Muscle of leg (tissue), 11 donors: ENCODE results near the gene MYOF. TPM values are rescaled to one million over a fixed set of nuclear protein-coding genes. Genes with fewer than 3 reads are reported as not detected.
"Not testable (repeated sequence)": the region's sequence is repeated elsewhere in the genome, so short reads cannot be mapped to it uniquely, and the experiment has no call there.

Source experiments
- DNase-seq: peaks from one replicate; pipeline ENCODE4 v3.0.0; 2013
- H3K27ac ChIP-seq: one replicate; pipeline ENCODE4 v1.5.1; 2013; ENCODE audit warnings: mild to moderate bottlenecking, low read length, control low read depth
- H3K27me3 ChIP-seq: one replicate; pipeline ENCODE4 v1.6.1; 2013; ENCODE audit warnings: low read length; ENCODE audit not compliant: control insufficient read depth, insufficient read depth
- H3K36me3 ChIP-seq: one replicate; pipeline ENCODE4 v1.6.1; 2013; ENCODE audit warnings: low read length; ENCODE audit not compliant: control insufficient read depth, insufficient read depth
- H3K4me1 ChIP-seq: one replicate; pipeline ENCODE4 v1.6.1; 2013; ENCODE audit warnings: low read length; ENCODE audit not compliant: control insufficient read depth, insufficient read depth
- H3K4me3 ChIP-seq: one replicate; pipeline ENCODE4 v1.5.1; 2013; ENCODE audit warnings: low read length, control low read depth
- H3K9me3 ChIP-seq: replicated peaks from 2 replicates; pipeline ENCODE4 v1.6.1; 2013; ENCODE audit warnings: low read depth, low read length; ENCODE audit not compliant: control insufficient read depth
- WGBS: methylation state at CpG from one replicate; pipeline ENCODE4 v1.1.5; 2013; ENCODE audit warnings: missing lambda C conversion rate; ENCODE audit not compliant: insufficient coverage; 5-methylcytosine and 5-hydroxymethylcytosine counted together
- polyA plus RNA-seq, 8 donors: library from polyadenylated mRNA; unstranded; fragments of 120-200 nt; gene quantifications; one replicate each; pipeline versions ENCODE4 v1.2.1 to v1.2.3, GENCODE V29; 2013; ENCODE audit warnings: inconsistent platforms in 1 of 8, low replicate concordance in 1 of 8; ENCODE audit not compliant: insufficient read length in 8 of 8, insufficient read depth in 1 of 8
- total RNA-seq: library from RNA; stranded (reverse); fragments of 120-200 nt; gene quantifications from one replicate; pipeline ENCODE4 v1.2.4, GENCODE V29; 2013

Gene MYOF
- total and polyA plus RNA-seq, 9 donors, result 37.6 to 85.0 (median 55.2) TPM

- no peaks in the 10 kb centered on the region for H3K27me3 ChIP-seq
- peaks cover 51% of the 10 kb centered on the region for H3K36me3 ChIP-seq
- WGBS, result 70% methylated on average over 7 of the region's 7 CpGs
- H3K9me3 ChIP-seq, result no peaks in the 10 kb centered on the region
- no peak for DNase-seq
- H3K4me3 ChIP-seq, result no peak overlapping the region
- H3K4me1 ChIP-seq, result no peaks in the 10 kb centered on the region
- H3K27ac ChIP-seq, result no peak overlapping the region
Measured at GRCh38 chr10:93337309-93337721, 144.8 kb downstream of the MYOF start.

GRCh38 chr10:93336678-93337077 lies 145.5 kb downstream of the MYOF start:
- peaks cover 45% of the 10 kb centered on the region for H3K36me3 ChIP-seq
- no peaks in the 10 kb centered on the region for H3K9me3 ChIP-seq
- no CpG with 5 or more reads among the region's 1 CpG for WGBS
- no peaks in the 10 kb centered on the region for H3K4me1 ChIP-seq
- H3K27ac ChIP-seq, result no peak overlapping the region
- no peak for DNase-seq
- no peak overlapping the region for H3K4me3 ChIP-seq
- H3K27me3 ChIP-seq, result no peaks in the 10 kb centered on the region

- peaks cover 48% of the 10 kb centered on the region for H3K36me3 ChIP-seq
- no peaks in the 10 kb centered on the region for H3K9me3 ChIP-seq
- H3K27me3 ChIP-seq, result no peaks in the 10 kb centered on the region
- no peaks in the 10 kb centered on the region for H3K4me1 ChIP-seq
- H3K4me3 ChIP-seq, result no peak overlapping the region
- no peak for DNase-seq
- H3K27ac ChIP-seq, result no peak overlapping the region
- 96% methylated on average over 4 of the region's 6 CpGs for WGBS
Measured at GRCh38 chr10:93336110-93336509, 146.0 kb downstream of the MYOF start.

GRCh38 chr10:93334901-93335327 lies 147.2 kb downstream of the MYOF start:
- H3K27me3 ChIP-seq, result no peaks in the 10 kb centered on the region
- H3K27ac ChIP-seq, result no peak overlapping the region
- no peak overlapping the region for H3K4me3 ChIP-seq
- no peaks in the 10 kb centered on the region for H3K9me3 ChIP-seq
- H3K4me1 ChIP-seq, result no peaks in the 10 kb centered on the region
- DNase-seq, result no peak
- H3K36me3 ChIP-seq, result peaks cover 47% of the 10 kb centered on the region
- 84% methylated on average over 9 of the region's 9 CpGs for WGBS

- Histone ChIP-seq H3K9me3 (no peaks in the 10 kb centered on the region), H3K27me3 (no peaks in the 10 kb centered on the region), H3K27ac (no peak overlapping the region), H3K4me3 (no peak overlapping the region), H3K4me1 (no peaks in the 10 kb centered on the region), H3K36me3 (peaks cover 54% of the 10 kb centered on the region)
- WGBS, result 78% methylated on average over 2 of the region's 3 CpGs
- no peak for DNase-seq
Measured at GRCh38 chr10:93334181-93334580, 148.0 kb downstream of the MYOF start.

GRCh38 chr10:93333278-93333978 lies 148.7 kb downstream of the MYOF start:
- no peak for DNase-seq

GRCh38 chr10:93330824-93331223 lies 151.3 kb downstream of the MYOF start:
- H3K27me3 ChIP-seq, result no peaks in the 10 kb centered on the region
- H3K36me3 ChIP-seq, result peaks cover 70% of the 10 kb centered on the region
- no peak for DNase-seq
- no peak overlapping the region for H3K27ac ChIP-seq
- no CpG with 5 or more reads among the region's 3 CpGs for WGBS
- no peaks in the 10 kb centered on the region for H3K4me1 ChIP-seq
- no peaks in the 10 kb centered on the region for H3K9me3 ChIP-seq
- no peak overlapping the region for H3K4me3 ChIP-seq

More at GRCh38 chr10:93333278-93333978, 148.7 kb downstream of the MYOF start:
- H3K4me3 ChIP-seq, result no peak overlapping the region
- H3K27ac ChIP-seq, result no peak overlapping the region
- 65% methylated on average over 10 of the region's 15 CpGs for WGBS
- peaks cover 57% of the 10 kb centered on the region for H3K36me3 ChIP-seq
- H3K9me3 ChIP-seq, result no peaks in the 10 kb centered on the region
- H3K4me1 ChIP-seq, result no peaks in the 10 kb centered on the region
- no peaks in the 10 kb centered on the region for H3K27me3 ChIP-seq

- H3K4me1 ChIP-seq, result no peaks in the 10 kb centered on the region
- DNase-seq, result peak; percentile 30
- H3K4me3 ChIP-seq, result no peak overlapping the region
- no peak overlapping the region for H3K27ac ChIP-seq
- no peaks in the 10 kb centered on the region for H3K9me3 ChIP-seq
- WGBS, result 37% methylated on average over 2 of the region's 6 CpGs
- peaks cover 48% of the 10 kb centered on the region for H3K36me3 ChIP-seq
- H3K27me3 ChIP-seq, result no peaks in the 10 kb centered on the region
Measured at GRCh38 chr10:93319896-93320295, 162.2 kb downstream of the MYOF start.

- H3K36me3 ChIP-seq, result peaks cover 48% of the 10 kb centered on the region
- 43% methylated on average over 2 of the region's 4 CpGs for WGBS
- no peaks in the 10 kb centered on the region for H3K4me1 ChIP-seq
- H3K4me3 ChIP-seq, result no peak overlapping the region
- H3K9me3 ChIP-seq, result no peaks in the 10 kb centered on the region
- H3K27me3 ChIP-seq, result no peaks in the 10 kb centered on the region
- no peak for DNase-seq
- no peak overlapping the region for H3K27ac ChIP-seq
Measured at GRCh38 chr10:93319096-93319495, 163.0 kb downstream of the MYOF start.

- no peak overlapping the region for H3K27ac ChIP-seq
- no peak for DNase-seq
- no peak overlapping the region for H3K4me3 ChIP-seq
- H3K36me3 ChIP-seq, result peaks cover 58% of the 10 kb centered on the region
- no peaks in the 10 kb centered on the region for H3K4me1 ChIP-seq
- no peaks in the 10 kb centered on the region for H3K27me3 ChIP-seq
- H3K9me3 ChIP-seq, result no peaks in the 10 kb centered on the region
- 55% methylated on average over 7 of the region's 7 CpGs for WGBS
Measured at GRCh38 chr10:93315246-93315645, 166.9 kb downstream of the MYOF start.

- not testable (repeated sequence) for H3K27me3 ChIP-seq, H3K27ac ChIP-seq, H3K9me3 ChIP-seq, DNase-seq, H3K4me3 ChIP-seq, H3K4me1 ChIP-seq
- no CpG with 5 or more reads among the region's 3 CpGs for WGBS
- H3K36me3 ChIP-seq, result peaks cover 63% of the 10 kb centered on the region
Measured at GRCh38 chr10:93314656-93315055, 167.5 kb downstream of the MYOF start.
